Measurements from ENCODE around the gene CEACAM21.

CEACAM21 gene

DNA sequence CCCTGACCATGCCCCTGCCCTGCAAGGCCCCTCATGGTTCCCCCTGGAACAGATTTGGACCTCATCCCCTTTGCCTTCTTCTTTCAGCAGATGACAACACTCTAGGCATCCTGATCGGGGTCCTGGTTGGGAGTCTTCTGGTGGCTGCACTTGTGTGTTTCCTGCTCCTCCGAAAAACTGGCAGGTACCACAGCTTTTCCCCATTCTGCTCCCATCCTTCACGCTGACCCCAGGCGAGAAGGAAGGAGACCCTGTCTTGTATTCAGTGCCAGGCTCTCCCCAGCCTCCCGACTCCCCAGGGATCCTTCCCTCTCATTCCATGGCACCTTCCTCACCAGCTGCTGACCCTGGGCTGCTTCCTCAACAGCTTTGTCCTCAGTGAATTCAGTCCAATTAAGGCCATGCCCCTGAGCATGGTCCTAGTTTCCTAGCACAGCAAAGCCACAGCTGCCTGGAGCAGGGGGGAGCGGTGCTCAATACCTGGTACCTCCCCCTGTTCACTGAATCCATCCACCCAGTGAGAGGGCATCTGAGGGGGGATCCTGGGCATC lies 8.4 kb downstream of the CEACAM21 start:
- FAIRE-seq (no peak), DNase-seq (ENCODE audit: insufficient read length, low spot score) (no peak)

GRCh38 chr19:41584931-41585330 lies 9.0 kb downstream of the CEACAM21 start:
- no peak for FAIRE-seq
- TF ChIP-seq CTCF (IDR thresholded peaks at IDR 0.05; ENCODE audit: insufficient read depth, missing control alignments), result no peak
- DNase-seq (ENCODE audit: insufficient read length, low spot score), result no peak

More for the DNA sequence above, 8.4 kb downstream of the CEACAM21 start:
- no peak for TF ChIP-seq CTCF (IDR thresholded peaks at IDR 0.05; ENCODE audit: insufficient read depth, missing control alignments)

- TF ChIP-seq CTCF (IDR thresholded peaks at IDR 0.05; ENCODE audit: insufficient read depth, missing control alignments), result no peak
- no peak for DNase-seq (ENCODE audit: insufficient read length, low spot score)
- FAIRE-seq, result no peak
Measured at GRCh38 chr19:41586064-41586463, 10.1 kb downstream of the CEACAM21 start.

- FAIRE-seq (no peak), DNase-seq (ENCODE audit: insufficient read length, low spot score) (no peak)
- no peak for TF ChIP-seq CTCF (IDR thresholded peaks at IDR 0.05; ENCODE audit: insufficient read depth, missing control alignments)
Measured at GRCh38 chr19:41587101-41587837, 11.3 kb downstream of the CEACAM21 start.

GRCh38 chr19:41587838-41588210 lies 11.9 kb downstream of the CEACAM21 start:
- DNase-seq (ENCODE audit: insufficient read length, low spot score) (no peak), FAIRE-seq (no peak)
- TF ChIP-seq CTCF (IDR thresholded peaks at IDR 0.05; ENCODE audit: insufficient read depth, missing control alignments), result no peak

- no peak for TF ChIP-seq CTCF (IDR thresholded peaks at IDR 0.05; ENCODE audit: insufficient read depth, missing control alignments)
- no peak for DNase-seq (ENCODE audit: insufficient read length, low spot score)
- FAIRE-seq, result no peak
Measured at GRCh38 chr19:41588497-41589209, 12.7 kb downstream of the CEACAM21 start.

GRCh38 chr19:41589371-41589770 lies 13.4 kb downstream of the CEACAM21 start:
- no peak for TF ChIP-seq CTCF (IDR thresholded peaks at IDR 0.05; ENCODE audit: insufficient read depth, missing control alignments)
- FAIRE-seq, result no peak
- DNase-seq (ENCODE audit: insufficient read length, low spot score), result no peak

Data from D721Med (cell line).